ENCODE data around the gene OGDH.

- no peak for TF ChIP-seq TAF1 (IDR thresholded peaks at IDR 0.05; ENCODE audit: borderline replicate concordance, insufficient read depth, low read length)
- TF ChIP-seq, protein P1, sequence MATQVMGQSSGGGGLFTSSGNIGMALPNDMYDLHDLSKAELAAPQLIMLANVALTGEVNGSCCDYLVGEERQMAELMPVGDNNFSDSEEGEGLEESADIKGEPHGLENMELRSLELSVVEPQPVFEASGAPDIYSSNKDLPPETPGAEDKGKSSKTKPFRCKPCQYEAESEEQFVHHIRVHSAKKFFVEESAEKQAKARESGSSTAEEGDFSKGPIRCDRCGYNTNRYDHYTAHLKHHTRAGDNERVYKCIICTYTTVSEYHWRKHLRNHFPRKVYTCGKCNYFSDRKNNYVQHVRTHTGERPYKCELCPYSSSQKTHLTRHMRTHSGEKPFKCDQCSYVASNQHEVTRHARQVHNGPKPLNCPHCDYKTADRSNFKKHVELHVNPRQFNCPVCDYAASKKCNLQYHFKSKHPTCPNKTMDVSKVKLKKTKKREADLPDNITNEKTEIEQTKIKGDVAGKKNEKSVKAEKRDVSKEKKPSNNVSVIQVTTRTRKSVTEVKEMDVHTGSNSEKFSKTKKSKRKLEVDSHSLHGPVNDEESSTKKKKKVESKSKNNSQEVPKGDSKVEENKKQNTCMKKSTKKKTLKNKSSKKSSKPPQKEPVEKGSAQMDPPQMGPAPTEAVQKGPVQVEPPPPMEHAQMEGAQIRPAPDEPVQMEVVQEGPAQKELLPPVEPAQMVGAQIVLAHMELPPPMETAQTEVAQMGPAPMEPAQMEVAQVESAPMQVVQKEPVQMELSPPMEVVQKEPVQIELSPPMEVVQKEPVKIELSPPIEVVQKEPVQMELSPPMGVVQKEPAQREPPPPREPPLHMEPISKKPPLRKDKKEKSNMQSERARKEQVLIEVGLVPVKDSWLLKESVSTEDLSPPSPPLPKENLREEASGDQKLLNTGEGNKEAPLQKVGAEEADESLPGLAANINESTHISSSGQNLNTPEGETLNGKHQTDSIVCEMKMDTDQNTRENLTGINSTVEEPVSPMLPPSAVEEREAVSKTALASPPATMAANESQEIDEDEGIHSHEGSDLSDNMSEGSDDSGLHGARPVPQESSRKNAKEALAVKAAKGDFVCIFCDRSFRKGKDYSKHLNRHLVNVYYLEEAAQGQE (IDR thresholded peaks at IDR 0.05; ENCODE audit: insufficient read depth in 1 of 2, low read depth in 2 of 2, low read length in 2 of 2) = no peak
Observed at GRCh38 chr7:44603193-44603592, 3.2 kb upstream of the OGDH start.

All from PFSK-1 (cell line).